HG03432 (cell line): Measurements from ENCODE around the gene BLOC1S4.
"Not testable (repeated sequence)": the region's sequence is repeated elsewhere in the genome, so short reads cannot be mapped to it uniquely, and the experiment has no call there.

Experiments
- ATAC-seq: cut with Tn5 transposase; IDR thresholded peaks from one replicate; pipeline ENCODE4 v1.9.1; 2021; ENCODE audit warnings: mild to moderate bottlenecking, moderate library complexity; ENCODE audit not compliant: unreplicated experiment

Gene BLOC1S4

DNA sequence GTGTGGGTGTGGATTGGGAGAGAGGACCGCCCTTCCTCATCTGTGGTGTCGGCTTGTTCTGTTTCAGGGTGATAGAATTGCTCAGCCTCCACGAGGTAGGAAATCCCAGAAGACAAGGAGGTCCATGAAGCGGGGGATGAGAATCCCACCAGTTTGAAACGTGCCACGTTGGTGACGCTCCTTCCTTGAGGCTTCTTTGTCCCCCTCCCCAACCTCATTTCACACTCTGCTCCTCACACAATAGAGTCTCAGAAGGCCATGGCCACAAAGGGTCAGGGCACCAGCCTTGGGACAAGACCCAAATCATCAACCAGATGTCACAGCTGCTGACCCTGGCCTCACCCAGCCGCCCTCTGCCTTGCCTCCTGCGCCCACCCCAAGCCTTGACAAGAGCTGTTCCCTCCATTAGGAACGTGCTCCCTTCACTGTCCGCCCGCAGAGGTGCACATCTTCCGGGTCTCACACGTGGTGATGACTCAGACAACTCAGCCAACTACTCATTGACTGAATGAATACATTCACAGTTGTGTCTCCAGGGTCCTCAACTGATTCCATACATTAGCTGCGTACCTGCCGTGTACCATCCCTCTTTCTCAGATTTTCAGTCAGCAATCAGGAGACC lies 18.3 kb downstream of the BLOC1S4 start:
- no peak for ATAC-seq

GRCh38 chr4:6739920-6740319 lies 23.9 kb downstream of the BLOC1S4 start:
- no peak for ATAC-seq

GRCh38 chr4:6740347-6740746 lies 24.4 kb downstream of the BLOC1S4 start:
- no peak for ATAC-seq

GRCh38 chr4:6742507-6742906 lies 26.5 kb downstream of the BLOC1S4 start:
- ATAC-seq = no peak

GRCh38 chr4:6742989-6743388 lies 27.0 kb downstream of the BLOC1S4 start:
- ATAC-seq = no peak

GRCh38 chr4:6746721-6747293 lies 30.8 kb downstream of the BLOC1S4 start:
- ATAC-seq = no peak

DNA sequence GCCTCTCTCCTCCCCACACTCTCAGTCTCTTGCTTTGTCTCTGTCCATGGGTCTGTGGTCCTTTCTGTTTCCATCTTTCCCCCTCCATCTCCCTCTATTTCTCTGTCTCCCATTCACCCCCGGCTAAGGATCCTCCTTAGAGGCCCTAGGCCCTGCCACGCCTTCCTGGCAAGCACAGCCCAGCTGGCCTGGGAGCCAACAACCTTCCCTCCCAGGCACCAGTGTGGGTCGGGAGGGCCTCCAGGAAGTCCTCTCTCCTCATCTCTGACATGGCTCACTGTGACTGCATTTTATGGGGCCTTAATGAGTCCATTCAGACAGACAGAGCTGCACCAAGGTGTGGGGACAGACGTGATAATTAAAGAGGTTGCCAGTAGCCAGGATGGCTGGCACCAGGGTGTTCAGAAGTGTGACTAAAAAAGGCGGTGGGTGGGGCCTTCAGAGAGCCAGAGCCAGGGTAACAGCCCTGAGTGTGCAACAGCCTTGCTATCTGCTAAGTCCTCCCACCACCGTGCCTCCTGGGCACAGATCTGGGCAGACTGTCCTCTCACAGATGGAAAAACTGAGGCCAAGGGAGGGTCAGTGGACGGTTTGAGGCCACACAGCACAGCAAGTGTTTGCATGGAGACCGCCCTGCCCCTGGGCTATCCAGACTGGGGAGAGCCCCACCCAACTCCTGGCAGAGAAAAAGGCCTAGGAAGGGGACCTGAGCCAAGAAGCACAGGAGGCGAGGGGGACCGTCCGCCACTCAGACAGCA lies 31.5 kb downstream of the BLOC1S4 start:
- no peak for ATAC-seq

DNA sequence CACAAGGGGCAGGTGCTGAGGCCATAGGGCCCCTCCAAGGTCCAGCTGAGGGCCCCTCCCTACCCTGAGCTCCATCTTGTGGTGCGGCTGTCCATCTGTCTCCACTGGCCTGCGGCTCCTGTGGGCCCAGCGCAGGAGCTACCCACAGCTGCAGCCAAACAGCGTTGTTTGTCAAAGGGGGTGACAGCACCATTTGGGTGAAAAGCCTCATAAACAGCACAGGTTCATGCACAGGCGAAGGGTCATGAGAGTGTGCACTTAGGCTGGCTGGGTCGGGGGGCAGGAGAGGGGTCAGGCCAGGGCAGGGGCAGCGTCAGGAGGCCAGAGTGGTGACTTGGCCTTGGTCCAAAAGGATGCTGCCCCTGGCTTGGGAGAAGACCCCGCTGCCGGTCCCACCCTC lies 32.3 kb downstream of the BLOC1S4 start:
- ATAC-seq = no peak

GRCh38 chr4:6749340-6750171 lies 33.6 kb downstream of the BLOC1S4 start:
- no peak for ATAC-seq

DNA sequence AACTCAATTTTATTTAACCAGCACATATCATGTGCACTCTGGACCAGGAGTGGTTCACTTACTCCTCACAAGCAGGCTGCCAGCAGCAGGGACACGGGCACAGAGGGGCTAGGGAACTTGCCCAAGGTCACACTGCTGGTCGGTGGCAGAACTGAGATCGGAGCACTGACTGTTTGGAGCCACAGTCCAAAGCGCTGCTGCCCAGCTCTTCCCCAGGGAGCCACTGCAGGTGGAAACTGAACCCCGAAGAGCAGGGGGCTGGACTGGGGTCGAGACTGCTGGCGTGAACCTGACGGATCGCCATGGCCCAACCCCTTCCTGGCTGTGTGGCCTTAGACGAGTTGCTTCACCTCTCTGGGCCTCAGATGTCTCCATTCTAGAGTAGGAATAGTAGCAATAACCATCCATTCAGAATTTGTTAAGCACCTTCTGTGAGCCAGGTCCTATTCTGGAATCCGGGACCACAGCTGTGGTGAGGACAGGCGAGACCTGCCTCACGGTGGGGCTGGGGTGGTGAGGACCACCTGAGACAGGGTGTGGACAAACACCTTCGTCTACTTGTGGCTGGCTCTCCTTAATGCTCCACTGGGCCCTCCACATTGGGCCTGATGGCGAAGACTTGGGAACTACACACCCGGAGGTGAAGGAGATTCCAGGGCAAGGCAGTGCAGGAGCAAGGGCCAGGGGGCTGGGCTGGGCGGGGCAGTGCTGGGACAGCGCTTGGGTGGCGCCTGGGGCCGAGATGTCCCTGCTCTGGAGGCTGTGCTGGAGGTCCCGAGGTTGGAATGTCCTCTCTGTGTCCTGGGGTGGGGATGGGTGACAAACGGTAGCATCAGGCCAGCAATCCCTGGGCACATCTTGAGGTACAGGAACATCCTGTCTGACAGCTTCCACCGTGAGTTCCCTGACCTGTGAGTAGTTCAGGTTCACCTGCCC lies 34.6 kb downstream of the BLOC1S4 start:
- no peak for ATAC-seq

DNA sequence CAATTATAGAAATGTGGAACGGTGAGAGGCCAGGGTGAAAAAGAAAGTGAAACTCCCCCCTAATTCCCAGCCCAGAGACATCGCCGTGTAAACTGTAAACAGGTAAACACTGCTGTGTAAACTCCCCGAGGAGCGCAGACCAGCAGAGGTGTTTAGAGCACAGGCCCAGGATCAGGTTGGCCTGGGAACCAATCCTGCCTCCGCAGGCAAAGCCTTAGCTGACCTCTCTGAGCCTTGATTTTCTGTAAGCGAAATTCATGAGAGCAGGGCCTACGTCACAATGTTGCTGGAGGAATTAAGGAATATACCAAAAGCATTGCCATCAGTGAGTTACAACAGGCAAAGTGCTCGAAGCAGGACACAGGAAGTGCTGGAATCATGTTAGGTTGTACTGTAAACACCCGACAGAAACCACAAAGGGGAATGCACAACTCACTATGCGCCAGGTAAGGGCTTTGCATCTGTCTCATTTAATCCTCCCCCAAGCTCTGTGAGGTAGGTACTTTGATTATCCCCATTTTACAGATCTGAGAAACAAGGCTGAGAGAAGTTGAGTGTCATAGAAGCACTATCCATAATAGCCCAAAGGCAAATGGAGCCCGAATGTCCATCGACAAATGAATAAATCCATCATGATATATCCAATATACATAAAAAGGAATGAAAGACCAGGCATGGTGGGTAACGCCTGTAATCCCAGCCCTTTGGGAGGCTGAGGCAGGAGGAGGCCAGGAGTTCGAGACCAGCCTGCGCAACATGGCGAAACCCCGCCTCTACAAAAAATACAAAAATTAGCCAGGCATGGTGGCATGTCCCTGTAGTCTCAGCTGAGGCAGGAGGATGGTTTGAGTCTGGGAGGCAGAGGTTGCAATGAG lies 35.9 kb downstream of the BLOC1S4 start:
- no peak for ATAC-seq

DNA sequence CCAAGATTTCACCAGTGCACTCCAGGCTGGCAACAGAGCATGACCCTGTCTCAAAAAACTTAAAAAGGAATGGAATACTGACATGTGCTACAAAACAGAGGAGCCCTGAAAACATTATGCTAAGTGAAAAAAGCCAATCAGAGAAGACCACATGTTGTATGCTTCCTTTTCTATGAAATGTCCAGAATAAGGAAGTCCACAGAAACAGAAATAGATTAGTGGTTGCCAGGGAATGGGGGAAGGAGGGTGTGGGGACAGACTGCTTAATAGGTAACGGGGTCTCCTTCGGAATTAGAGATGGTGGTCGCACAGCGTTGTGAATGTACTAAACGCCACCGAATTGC lies 36.5 kb downstream of the BLOC1S4 start:
- ATAC-seq = no peak

GRCh38 chr4:6753103-6753560 lies 37.2 kb downstream of the BLOC1S4 start:
- ATAC-seq = no peak

- no peak for ATAC-seq
Measured at GRCh38 chr4:6753891-6754290, 37.9 kb downstream of the BLOC1S4 start.

- no peak for ATAC-seq
Measured at GRCh38 chr4:6754481-6755087, 38.6 kb downstream of the BLOC1S4 start.

- no peak for ATAC-seq
Measured at GRCh38 chr4:6755088-6755753, 39.2 kb downstream of the BLOC1S4 start.

- ATAC-seq = not testable (repeated sequence)
Measured at GRCh38 chr4:6756345-6756744, 40.4 kb downstream of the BLOC1S4 start.

GRCh38 chr4:6758728-6759127 lies 42.8 kb downstream of the BLOC1S4 start:
- ATAC-seq = no peak
